ENCODE measurements around the gene CYP4F3.
"Not testable (repeated sequence)": the region's sequence is repeated elsewhere in the genome, so short reads cannot be mapped to it uniquely, and the experiment has no call there.

CYP4F3 gene

DNA sequence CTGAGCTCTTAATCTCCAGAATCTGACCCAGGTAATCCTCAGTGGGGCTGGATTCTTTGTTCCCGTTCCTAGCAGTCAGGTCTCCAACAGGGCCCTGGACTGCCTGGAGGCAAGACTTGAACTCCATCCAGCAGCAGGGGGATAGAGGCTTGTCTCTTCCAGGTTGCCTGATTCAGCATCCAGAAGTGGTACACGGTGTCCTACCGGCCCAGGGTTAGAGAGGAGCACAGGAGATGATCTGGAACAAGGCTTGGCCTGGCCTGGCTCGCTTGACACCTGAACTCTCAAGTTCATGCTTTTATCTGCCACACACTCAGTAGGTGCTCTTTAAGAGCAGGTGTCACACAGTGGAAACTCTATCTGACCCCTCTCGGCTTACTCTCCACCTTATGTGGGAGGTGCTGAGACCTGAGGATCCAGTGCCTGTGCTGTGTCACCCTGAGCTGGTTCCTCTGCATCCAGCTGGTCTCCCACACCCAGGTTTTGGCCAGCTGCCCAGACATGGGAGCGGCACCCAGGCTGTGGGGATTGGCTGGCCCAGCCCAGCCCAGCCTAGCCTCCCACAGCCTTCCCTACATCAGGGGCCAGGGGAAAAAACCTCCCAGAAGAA, at the start of gene CYP4F3:
TSS of gene CYP4F3 (plus strand) at position 604 of the 610 bp plus-strand sequence. CDS start 519 bp downstream, outside the sequence.
- no peaks in the 10 kb centered on the region for H3K27me3 ChIP-seq (ENCODE audit: control insufficient read depth, insufficient read depth, low read length)
- H3K9me3 ChIP-seq (ENCODE audit: control insufficient read depth, insufficient read depth, low read length): peaks cover 15% of the 10 kb centered on the region
- H3K27ac ChIP-seq (ENCODE audit: low read length): no peak within 1 kb of the TSS
- H3K36me3 ChIP-seq (ENCODE audit: control insufficient read depth, insufficient read depth, low read length): no peaks in the 10 kb centered on the region
- H3K4me3 ChIP-seq (ENCODE audit: low read length): no peak within 1 kb of the TSS
- no peak for DNase-seq (ENCODE audit: low read depth, low spot score)
- H3K4me1 ChIP-seq (ENCODE audit: control insufficient read depth, insufficient read depth, low read length): no peaks in the 10 kb centered on the region; the same call in 1 of the 2 replicates
- WGBS (ENCODE audit: insufficient coverage, insufficient read length): no CpG with 5 or more reads among the region's 6 CpGs

- no peak overlapping the region for H3K4me3 ChIP-seq (ENCODE audit: low read length)
- H3K4me1 ChIP-seq (ENCODE audit: control insufficient read depth, insufficient read depth, low read length): no peaks in the 10 kb centered on the region
- H3K27ac ChIP-seq (ENCODE audit: low read length): no peak overlapping the region
- DNase-seq (ENCODE audit: low read depth, low spot score): no peak
- WGBS (ENCODE audit: insufficient coverage, insufficient read length): no CpG with 5 or more reads among the region's 4 CpGs
- no peaks in the 10 kb centered on the region for H3K27me3 ChIP-seq (ENCODE audit: control insufficient read depth, insufficient read depth, low read length)
- no peaks in the 10 kb centered on the region for H3K36me3 ChIP-seq (ENCODE audit: control insufficient read depth, insufficient read depth, low read length)
- peaks cover 16% of the 10 kb centered on the region for H3K9me3 ChIP-seq (ENCODE audit: control insufficient read depth, insufficient read depth, low read length)
Measured at GRCh38 chr19:15591796-15592195, 48.9 kb upstream of the CYP4F3 start.

DNA sequence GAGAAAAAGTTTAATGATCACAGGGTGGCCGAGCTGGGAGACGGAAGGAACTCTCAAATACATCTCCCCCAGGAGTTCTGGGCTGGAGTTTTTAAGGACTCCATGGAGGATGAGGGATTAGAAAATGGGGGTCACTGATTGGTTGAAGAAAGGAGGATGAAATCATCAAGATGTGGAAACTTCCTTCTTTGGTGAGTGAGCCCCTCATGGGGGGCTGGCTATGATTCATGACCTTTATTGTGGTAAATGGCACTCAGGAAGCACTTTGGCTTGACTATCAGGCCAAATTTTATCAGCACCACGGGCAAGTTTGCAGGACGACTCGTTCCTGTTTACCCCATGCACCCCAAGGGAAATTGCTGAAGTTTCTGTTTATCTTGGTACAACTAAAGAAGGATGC, 48.2 kb upstream of the CYP4F3 start:
- not testable (repeated sequence) for H3K27me3 ChIP-seq (ENCODE audit: control insufficient read depth, insufficient read depth, low read length); H3K36me3 ChIP-seq (ENCODE audit: control insufficient read depth, insufficient read depth, low read length); H3K27ac ChIP-seq (ENCODE audit: low read length); H3K4me1 ChIP-seq (ENCODE audit: control insufficient read depth, insufficient read depth, low read length); H3K4me3 ChIP-seq (ENCODE audit: low read length); DNase-seq (ENCODE audit: low read depth, low spot score)
- peaks cover 16% of the 10 kb centered on the region for H3K9me3 ChIP-seq (ENCODE audit: control insufficient read depth, insufficient read depth, low read length)
- WGBS (ENCODE audit: insufficient coverage, insufficient read length): no CpG with 5 or more reads among the region's 5 CpGs

- not testable (repeated sequence) for H3K27me3 ChIP-seq (ENCODE audit: control insufficient read depth, insufficient read depth, low read length); H3K4me1 ChIP-seq (ENCODE audit: control insufficient read depth, insufficient read depth, low read length); H3K36me3 ChIP-seq (ENCODE audit: control insufficient read depth, insufficient read depth, low read length); H3K9me3 ChIP-seq (ENCODE audit: control insufficient read depth, insufficient read depth, low read length); H3K4me3 ChIP-seq (ENCODE audit: low read length); DNase-seq (ENCODE audit: low read depth, low spot score); H3K27ac ChIP-seq (ENCODE audit: low read length)
- WGBS (ENCODE audit: insufficient coverage, insufficient read length): no CpG with 5 or more reads among the region's 4 CpGs
Measured at GRCh38 chr19:15593766-15594165, 46.9 kb upstream of the CYP4F3 start.

DNA sequence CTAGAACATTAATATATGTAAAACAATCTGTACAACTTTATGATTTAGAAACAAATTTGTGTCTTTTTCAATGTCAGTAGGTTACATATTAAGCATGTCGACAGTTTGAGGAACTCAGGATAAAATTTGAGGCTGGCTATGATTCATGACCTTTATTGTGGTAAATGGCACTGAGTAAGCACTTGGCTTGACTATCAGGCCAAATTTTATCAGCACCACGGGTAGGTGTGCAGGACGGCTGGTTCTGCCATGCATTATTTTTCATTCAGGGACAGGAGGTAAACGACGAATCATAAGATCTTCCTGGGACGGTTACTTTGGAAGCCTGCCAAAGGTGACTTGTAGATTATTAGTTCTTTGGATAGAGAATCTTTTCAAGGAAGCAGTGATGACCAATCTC, 45.6 kb upstream of the CYP4F3 start:
- no CpG with 5 or more reads among the region's 6 CpGs for WGBS (ENCODE audit: insufficient coverage, insufficient read length)
- no peaks in the 10 kb centered on the region for H3K27me3 ChIP-seq (ENCODE audit: control insufficient read depth, insufficient read depth, low read length)
- H3K9me3 ChIP-seq (ENCODE audit: control insufficient read depth, insufficient read depth, low read length): peaks cover 7% of the 10 kb centered on the region
- no peak for DNase-seq (ENCODE audit: low read depth, low spot score)
- no peaks in the 10 kb centered on the region for H3K36me3 ChIP-seq (ENCODE audit: control insufficient read depth, insufficient read depth, low read length)
- no peak overlapping the region for H3K27ac ChIP-seq (ENCODE audit: low read length)
- no peak overlapping the region for H3K4me3 ChIP-seq (ENCODE audit: low read length)
- no peaks in the 10 kb centered on the region for H3K4me1 ChIP-seq (ENCODE audit: control insufficient read depth, insufficient read depth, low read length)

- not testable (repeated sequence) for H3K4me1 ChIP-seq (ENCODE audit: control insufficient read depth, insufficient read depth, low read length); H3K4me3 ChIP-seq (ENCODE audit: low read length); H3K27ac ChIP-seq (ENCODE audit: low read length); DNase-seq (ENCODE audit: low read depth, low spot score); H3K27me3 ChIP-seq (ENCODE audit: control insufficient read depth, insufficient read depth, low read length); H3K36me3 ChIP-seq (ENCODE audit: control insufficient read depth, insufficient read depth, low read length)
- WGBS (ENCODE audit: insufficient coverage, insufficient read length): no CpG with 5 or more reads among the region's 27 CpGs
- peaks cover 12% of the 10 kb centered on the region for H3K9me3 ChIP-seq (ENCODE audit: control insufficient read depth, insufficient read depth, low read length)
Measured at GRCh38 chr19:15607978-15608925, 32.4 kb upstream of the CYP4F3 start.

DNA sequence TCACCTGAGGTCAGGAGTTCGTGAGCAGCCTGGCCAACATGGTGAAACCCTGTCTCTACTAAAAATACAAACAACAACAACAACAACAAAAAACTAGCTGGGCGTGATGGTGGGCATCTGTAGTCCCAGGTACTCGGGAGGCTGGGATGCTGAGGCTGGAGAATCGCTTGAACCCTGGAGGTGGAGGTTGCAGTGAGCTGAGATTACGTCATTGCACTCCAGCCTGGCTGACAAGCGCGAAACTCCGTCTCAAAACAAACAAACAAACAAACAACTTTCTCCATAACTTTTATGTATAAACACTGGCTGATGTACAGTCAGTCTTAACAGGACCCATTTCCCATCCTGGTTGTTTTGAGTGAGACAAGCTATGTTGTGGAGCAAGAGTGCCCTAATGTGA, 31.4 kb upstream of the CYP4F3 start:
- H3K36me3 ChIP-seq (ENCODE audit: control insufficient read depth, insufficient read depth, low read length): no peaks in the 10 kb centered on the region
- WGBS (ENCODE audit: insufficient coverage, insufficient read length): no CpG with 5 or more reads among the region's 8 CpGs
- peaks cover 14% of the 10 kb centered on the region for H3K9me3 ChIP-seq (ENCODE audit: control insufficient read depth, insufficient read depth, low read length)
- H3K4me3 ChIP-seq (ENCODE audit: low read length): no peak overlapping the region
- H3K4me1 ChIP-seq (ENCODE audit: control insufficient read depth, insufficient read depth, low read length): no peaks in the 10 kb centered on the region
- no peaks in the 10 kb centered on the region for H3K27me3 ChIP-seq (ENCODE audit: control insufficient read depth, insufficient read depth, low read length)
- no peak for DNase-seq (ENCODE audit: low read depth, low spot score)
- H3K27ac ChIP-seq (ENCODE audit: low read length): no peak overlapping the region

DNA sequence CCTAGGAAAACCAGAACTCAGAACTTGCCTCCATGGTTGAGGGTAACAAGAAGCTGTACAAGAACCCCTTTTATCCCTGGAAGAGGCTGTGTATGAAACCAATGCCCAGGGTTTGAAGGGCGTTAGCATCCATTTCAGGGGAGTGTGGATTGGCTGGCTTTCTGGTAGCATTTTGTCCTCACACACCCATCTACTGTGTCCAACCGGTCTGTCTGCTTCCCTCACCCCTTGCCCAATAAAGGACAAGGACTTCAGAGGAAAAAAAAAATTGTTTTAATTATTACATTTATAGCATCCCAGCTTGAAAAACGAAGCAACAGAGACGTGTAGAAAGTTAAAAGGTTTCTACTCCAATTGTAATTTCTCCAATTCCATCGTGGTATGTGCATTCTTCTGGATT, 28.4 kb upstream of the CYP4F3 start:
- WGBS (ENCODE audit: insufficient coverage, insufficient read length): no CpG with 5 or more reads among the region's 5 CpGs
- Histone ChIP-seq H3K4me1 (ENCODE audit: control insufficient read depth, insufficient read depth, low read length) (no peaks in the 10 kb centered on the region), H3K4me3 (ENCODE audit: low read length) (no peak overlapping the region), H3K27me3 (ENCODE audit: control insufficient read depth, insufficient read depth, low read length) (no peaks in the 10 kb centered on the region), H3K9me3 (ENCODE audit: control insufficient read depth, insufficient read depth, low read length) (peaks cover 19% of the 10 kb centered on the region), H3K27ac (ENCODE audit: low read length) (no peak overlapping the region), H3K36me3 (ENCODE audit: control insufficient read depth, insufficient read depth, low read length) (no peaks in the 10 kb centered on the region)
- DNase-seq (ENCODE audit: low read depth, low spot score): no peak

- Histone ChIP-seq H3K4me3 (ENCODE audit: low read length) (no peak overlapping the region), H3K36me3 (ENCODE audit: control insufficient read depth, insufficient read depth, low read length) (no peaks in the 10 kb centered on the region), H3K4me1 (ENCODE audit: control insufficient read depth, insufficient read depth, low read length) (no peaks in the 10 kb centered on the region), H3K9me3 (ENCODE audit: control insufficient read depth, insufficient read depth, low read length) (peaks cover 19% of the 10 kb centered on the region), H3K27ac (ENCODE audit: low read length) (no peak overlapping the region), H3K27me3 (ENCODE audit: control insufficient read depth, insufficient read depth, low read length) (no peaks in the 10 kb centered on the region)
- WGBS (ENCODE audit: insufficient coverage, insufficient read length): no CpG with 5 or more reads among the region's 3 CpGs
- no peak for DNase-seq (ENCODE audit: low read depth, low spot score)
Measured at GRCh38 chr19:15613338-15613737, 27.4 kb upstream of the CYP4F3 start.

GRCh38 chr19:15614507-15615379, 26.0 kb upstream of the CYP4F3 start, which contains the start of gene CYP4F8:
Gene CYP4F8, plus strand, starts transcription at chr19:15615218. Its CDS starts 399 bp downstream, at chr19:15615617.
- H3K27me3 ChIP-seq (ENCODE audit: control insufficient read depth, insufficient read depth, low read length): no peaks in the 10 kb centered on the region
- DNase-seq (ENCODE audit: low read depth, low spot score): no peak
- H3K36me3 ChIP-seq (ENCODE audit: control insufficient read depth, insufficient read depth, low read length): no peaks in the 10 kb centered on the region
- no CpG with 5 or more reads among the region's 8 CpGs for WGBS (ENCODE audit: insufficient coverage, insufficient read length)
- H3K9me3 ChIP-seq (ENCODE audit: control insufficient read depth, insufficient read depth, low read length): peaks cover 15% of the 10 kb centered on the region
- H3K4me3 ChIP-seq (ENCODE audit: low read length): no peak within 1 kb of the TSS
- H3K4me1 ChIP-seq (ENCODE audit: control insufficient read depth, insufficient read depth, low read length): no peaks in the 10 kb centered on the region
- no peak within 1 kb of the TSS for H3K27ac ChIP-seq (ENCODE audit: low read length)
